ENCODE data around the gene CCDC3.
"Not testable (repeated sequence)": the region's sequence is repeated elsewhere in the genome, so short reads cannot be mapped to it uniquely, and the experiment has no call there.

Gene CCDC3

DNA sequence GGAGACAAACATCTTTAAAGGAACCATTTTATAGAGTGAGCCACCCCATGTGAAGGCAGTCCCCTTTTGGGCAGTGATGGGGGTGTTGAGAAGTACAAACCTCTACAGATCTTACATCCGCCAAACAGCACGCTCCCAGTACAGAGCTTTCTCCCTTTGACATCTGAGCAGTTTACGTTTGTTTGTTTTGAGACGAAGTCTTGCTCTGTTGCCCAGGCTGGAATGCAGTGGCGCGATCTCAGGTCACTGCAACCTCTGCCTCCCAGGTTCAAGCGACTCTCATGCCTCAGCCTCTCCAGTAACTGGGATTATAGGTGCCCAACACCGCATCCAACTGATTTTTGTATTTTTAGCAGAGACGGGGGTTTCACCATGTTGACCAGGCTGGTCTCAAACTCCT, 128.9 kb downstream of the CCDC3 start:
- H3K27me3 ChIP-seq (ENCODE audit: insufficient read depth, poor library complexity, severe bottlenecking) = no peaks in the 10 kb centered on the region
- no peak overlapping the region for H3K27ac ChIP-seq (replicated peaks)
- no peak for DNase-seq (ENCODE audit: low read depth in 1 of 2, low spot score in 1 of 2)
- no peak overlapping the region for H3K4me3 ChIP-seq (replicated peaks; ENCODE audit: insufficient read depth, low read length)
- TF ChIP-seq, protein P1, sequence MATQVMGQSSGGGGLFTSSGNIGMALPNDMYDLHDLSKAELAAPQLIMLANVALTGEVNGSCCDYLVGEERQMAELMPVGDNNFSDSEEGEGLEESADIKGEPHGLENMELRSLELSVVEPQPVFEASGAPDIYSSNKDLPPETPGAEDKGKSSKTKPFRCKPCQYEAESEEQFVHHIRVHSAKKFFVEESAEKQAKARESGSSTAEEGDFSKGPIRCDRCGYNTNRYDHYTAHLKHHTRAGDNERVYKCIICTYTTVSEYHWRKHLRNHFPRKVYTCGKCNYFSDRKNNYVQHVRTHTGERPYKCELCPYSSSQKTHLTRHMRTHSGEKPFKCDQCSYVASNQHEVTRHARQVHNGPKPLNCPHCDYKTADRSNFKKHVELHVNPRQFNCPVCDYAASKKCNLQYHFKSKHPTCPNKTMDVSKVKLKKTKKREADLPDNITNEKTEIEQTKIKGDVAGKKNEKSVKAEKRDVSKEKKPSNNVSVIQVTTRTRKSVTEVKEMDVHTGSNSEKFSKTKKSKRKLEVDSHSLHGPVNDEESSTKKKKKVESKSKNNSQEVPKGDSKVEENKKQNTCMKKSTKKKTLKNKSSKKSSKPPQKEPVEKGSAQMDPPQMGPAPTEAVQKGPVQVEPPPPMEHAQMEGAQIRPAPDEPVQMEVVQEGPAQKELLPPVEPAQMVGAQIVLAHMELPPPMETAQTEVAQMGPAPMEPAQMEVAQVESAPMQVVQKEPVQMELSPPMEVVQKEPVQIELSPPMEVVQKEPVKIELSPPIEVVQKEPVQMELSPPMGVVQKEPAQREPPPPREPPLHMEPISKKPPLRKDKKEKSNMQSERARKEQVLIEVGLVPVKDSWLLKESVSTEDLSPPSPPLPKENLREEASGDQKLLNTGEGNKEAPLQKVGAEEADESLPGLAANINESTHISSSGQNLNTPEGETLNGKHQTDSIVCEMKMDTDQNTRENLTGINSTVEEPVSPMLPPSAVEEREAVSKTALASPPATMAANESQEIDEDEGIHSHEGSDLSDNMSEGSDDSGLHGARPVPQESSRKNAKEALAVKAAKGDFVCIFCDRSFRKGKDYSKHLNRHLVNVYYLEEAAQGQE (IDR thresholded peaks at IDR 0.05; ENCODE audit: insufficient replicate concordance, low read depth) = no peak
- no peak for TF ChIP-seq SPI1 (IDR thresholded peaks at IDR 0.05; ENCODE audit: borderline replicate concordance, low read depth)
- TF ChIP-seq GABPA (IDR thresholded peaks at IDR 0.05; ENCODE audit: low read depth) = no peak
- TF ChIP-seq, protein P2, sequence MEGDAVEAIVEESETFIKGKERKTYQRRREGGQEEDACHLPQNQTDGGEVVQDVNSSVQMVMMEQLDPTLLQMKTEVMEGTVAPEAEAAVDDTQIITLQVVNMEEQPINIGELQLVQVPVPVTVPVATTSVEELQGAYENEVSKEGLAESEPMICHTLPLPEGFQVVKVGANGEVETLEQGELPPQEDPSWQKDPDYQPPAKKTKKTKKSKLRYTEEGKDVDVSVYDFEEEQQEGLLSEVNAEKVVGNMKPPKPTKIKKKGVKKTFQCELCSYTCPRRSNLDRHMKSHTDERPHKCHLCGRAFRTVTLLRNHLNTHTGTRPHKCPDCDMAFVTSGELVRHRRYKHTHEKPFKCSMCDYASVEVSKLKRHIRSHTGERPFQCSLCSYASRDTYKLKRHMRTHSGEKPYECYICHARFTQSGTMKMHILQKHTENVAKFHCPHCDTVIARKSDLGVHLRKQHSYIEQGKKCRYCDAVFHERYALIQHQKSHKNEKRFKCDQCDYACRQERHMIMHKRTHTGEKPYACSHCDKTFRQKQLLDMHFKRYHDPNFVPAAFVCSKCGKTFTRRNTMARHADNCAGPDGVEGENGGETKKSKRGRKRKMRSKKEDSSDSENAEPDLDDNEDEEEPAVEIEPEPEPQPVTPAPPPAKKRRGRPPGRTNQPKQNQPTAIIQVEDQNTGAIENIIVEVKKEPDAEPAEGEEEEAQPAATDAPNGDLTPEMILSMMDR (IDR thresholded peaks at IDR 0.05; ENCODE audit: insufficient read depth, low read length) = no peak
- TF ChIP-seq POLR2AphosphoS5 (IDR thresholded peaks at IDR 0.05; ENCODE audit: low read depth) = no peak

DNA sequence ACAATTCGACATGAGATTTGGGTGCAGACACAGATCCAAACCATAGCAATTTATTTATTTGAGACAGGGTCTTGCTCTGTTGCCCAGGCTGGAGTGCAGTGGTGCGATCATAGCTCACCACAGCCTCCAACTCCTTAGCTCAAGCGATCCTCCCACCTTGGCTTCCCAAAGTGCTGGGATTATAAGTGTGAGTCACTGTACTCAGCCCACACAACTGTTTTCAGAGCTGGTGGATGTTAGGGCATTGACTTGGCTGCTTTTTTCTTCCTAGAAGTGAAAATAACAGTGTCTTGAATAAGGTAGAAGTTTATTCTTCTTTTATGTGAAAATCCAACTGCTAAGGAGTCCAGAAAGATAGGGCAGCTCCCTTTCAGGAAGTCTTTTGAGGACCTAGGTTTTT, 132.1 kb downstream of the CCDC3 start:
- Histone ChIP-seq H3K27ac (replicated peaks) (no peak overlapping the region), H3K27me3 (ENCODE audit: insufficient read depth, poor library complexity, severe bottlenecking) (no peaks in the 10 kb centered on the region), H3K4me3 (replicated peaks; ENCODE audit: insufficient read depth, low read length) (no peak overlapping the region)
- DNase-seq (ENCODE audit: low read depth in 1 of 2, low spot score in 1 of 2) = no peak
- TF ChIP-seq, protein P1 (IDR thresholded peaks at IDR 0.05; ENCODE audit: insufficient replicate concordance, low read depth) = no peak
- no peak for TF ChIP-seq GABPA (IDR thresholded peaks at IDR 0.05; ENCODE audit: low read depth)
- TF ChIP-seq, protein P2 (IDR thresholded peaks at IDR 0.05; ENCODE audit: insufficient read depth, low read length) = no peak
- no peak for TF ChIP-seq SPI1 (IDR thresholded peaks at IDR 0.05; ENCODE audit: borderline replicate concordance, low read depth)
- TF ChIP-seq POLR2AphosphoS5 (IDR thresholded peaks at IDR 0.05; ENCODE audit: low read depth) = no peak

DNA sequence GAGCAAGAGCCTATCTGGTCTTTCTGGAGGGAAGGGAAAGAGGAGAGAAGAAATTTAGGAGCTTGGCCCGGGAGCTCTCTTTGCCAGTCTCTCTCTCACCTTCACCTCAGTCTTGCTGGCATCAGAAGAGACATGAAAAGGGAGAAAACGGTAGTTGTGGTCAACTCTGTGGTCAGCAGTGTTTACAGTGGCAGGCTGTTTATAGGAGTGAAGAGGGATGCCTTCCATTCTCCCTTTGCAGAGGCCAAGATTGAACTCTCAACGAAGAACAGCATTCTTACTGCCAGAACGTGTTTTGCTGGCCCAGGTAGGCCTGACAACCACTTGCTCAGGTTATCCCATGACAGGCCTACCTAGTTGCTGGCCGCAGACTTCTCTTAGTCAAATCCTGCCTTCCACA, 133.3 kb downstream of the CCDC3 start:
- DNase-seq (ENCODE audit: low read depth in 1 of 2, low spot score in 1 of 2) = no peak
- H3K27ac ChIP-seq (replicated peaks) = no peak overlapping the region
- no peak overlapping the region for H3K4me3 ChIP-seq (replicated peaks; ENCODE audit: insufficient read depth, low read length)
- TF ChIP-seq, protein P1 (IDR thresholded peaks at IDR 0.05; ENCODE audit: insufficient replicate concordance, low read depth) = no peak
- TF ChIP-seq GABPA (IDR thresholded peaks at IDR 0.05; ENCODE audit: low read depth) = no peak
- no peak for TF ChIP-seq SPI1 (IDR thresholded peaks at IDR 0.05; ENCODE audit: borderline replicate concordance, low read depth)
- no peak for TF ChIP-seq POLR2AphosphoS5 (IDR thresholded peaks at IDR 0.05; ENCODE audit: low read depth)
- TF ChIP-seq, protein P2 (IDR thresholded peaks at IDR 0.05; ENCODE audit: insufficient read depth, low read length) = no peak
- no peaks in the 10 kb centered on the region for H3K27me3 ChIP-seq (ENCODE audit: insufficient read depth, poor library complexity, severe bottlenecking)

DNA sequence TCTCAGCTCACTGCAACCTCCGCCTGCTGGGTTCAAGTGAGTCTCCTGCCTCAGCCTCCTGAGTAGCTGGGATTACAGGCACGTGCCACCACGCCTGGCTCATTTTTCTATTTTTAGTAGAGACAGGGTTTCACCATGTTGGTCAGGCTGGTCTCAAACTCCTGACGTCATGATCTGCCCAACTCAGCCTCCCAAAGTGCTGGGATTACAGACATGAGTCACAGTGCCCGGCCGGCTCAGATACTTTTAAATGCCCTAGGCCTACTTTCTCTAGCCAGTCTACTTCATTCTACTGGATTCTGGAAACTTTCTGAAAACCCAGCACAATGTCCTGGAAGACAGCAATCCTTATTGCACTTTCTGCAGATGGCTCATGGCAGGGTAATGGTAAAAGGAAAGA, 136.0 kb downstream of the CCDC3 start:
- not testable (repeated sequence) for H3K27me3 ChIP-seq (ENCODE audit: insufficient read depth, poor library complexity, severe bottlenecking); H3K4me3 ChIP-seq (replicated peaks; ENCODE audit: insufficient read depth, low read length); DNase-seq (ENCODE audit: low read depth in 1 of 2, low spot score in 1 of 2); H3K27ac ChIP-seq (replicated peaks)

Measured in HL-60 (cell line).